Activated gamma-delta T cell (primary cell): ENCODE data around the gene ATP2A3.

Source experiments
- DNase-seq: peaks from one replicate; lab custom pipeline; 2025; lab: John Stamatoyannopoulos, UW

The ATP2A3 gene

DNA sequence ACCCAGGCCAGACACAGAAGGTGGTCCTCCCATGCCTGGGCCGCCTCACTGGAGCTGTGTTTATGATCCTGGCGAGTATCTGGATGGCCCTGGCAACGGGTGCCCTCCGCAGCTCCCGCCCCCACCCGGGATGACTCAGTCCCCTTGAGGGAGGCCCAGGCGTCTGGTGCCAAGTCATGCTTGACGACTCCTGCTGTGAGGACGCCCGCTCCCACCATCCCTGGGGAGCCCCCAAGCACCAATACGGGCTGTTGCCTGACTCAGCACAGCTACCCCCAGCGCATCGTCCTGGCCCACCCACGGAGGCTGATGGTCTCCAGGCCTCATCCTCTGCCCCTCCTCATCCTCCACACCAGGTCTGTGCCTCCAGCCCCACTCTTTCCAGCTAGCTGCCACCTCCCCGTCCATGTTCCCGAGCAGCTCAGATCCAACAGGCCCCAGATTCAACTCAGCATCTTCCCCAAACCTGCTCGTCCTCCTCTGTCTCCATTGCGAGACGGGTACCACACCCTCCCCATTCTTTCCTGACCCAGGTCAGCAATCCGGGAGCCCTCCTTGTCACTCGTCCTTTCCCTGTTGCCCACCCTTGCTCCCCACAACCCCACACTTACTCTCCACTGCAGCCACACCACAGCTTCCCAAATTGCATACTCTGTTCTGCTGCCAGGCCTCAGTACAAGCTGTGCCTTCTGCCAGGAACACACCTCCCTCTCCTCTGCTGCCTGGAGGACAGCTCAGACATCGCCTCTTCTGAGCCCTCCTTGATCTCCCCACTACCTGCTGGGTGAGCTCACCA is 74.0 kb downstream of the ATP2A3 start:
- no peak for DNase-seq

GRCh38 chr17:3889325-3890012 is 74.8 kb downstream of the ATP2A3 start:
- DNase-seq: no peak

- no peak for DNase-seq
These were observed 75.7 kb downstream of the ATP2A3 start for GRCh38 chr17:3888343-3889171.

GRCh38 chr17:3887804-3888203 is 76.4 kb downstream of the ATP2A3 start:
- DNase-seq: no peak

- no peak for DNase-seq
These were observed 76.8 kb downstream of the ATP2A3 start for GRCh38 chr17:3887394-3887793.

- DNase-seq: no peak
These were observed 77.5 kb downstream of the ATP2A3 start for GRCh38 chr17:3886776-3887175.

- no peak for DNase-seq
These were observed 78.3 kb downstream of the ATP2A3 start for GRCh38 chr17:3885970-3886369.

GRCh38 chr17:3885271-3885670 is 79.0 kb downstream of the ATP2A3 start:
- no peak for DNase-seq

- DNase-seq: no peak
These were observed 80.0 kb downstream of the ATP2A3 start for GRCh38 chr17:3884188-3884587.

DNA sequence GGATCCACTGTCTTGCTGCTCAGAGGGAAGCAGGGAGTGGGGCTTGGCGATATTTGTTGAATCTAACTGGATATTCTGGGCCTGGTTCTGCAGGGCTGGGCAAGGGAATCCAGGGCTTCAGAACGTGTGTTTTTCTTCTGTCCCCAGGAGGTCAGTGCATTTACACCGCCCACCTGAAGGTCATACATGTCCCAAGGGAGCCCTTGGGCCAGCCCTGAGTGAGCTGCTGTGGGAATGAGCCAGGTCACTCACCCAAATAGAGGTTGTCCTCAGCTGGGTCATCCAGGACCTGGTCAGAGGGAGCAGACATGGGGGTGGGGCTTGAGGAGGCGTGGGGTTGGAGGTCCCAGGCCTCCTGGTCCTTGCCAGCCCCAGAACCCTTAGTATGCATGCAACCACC is 82.0 kb downstream of the ATP2A3 start:
- no peak for DNase-seq

DNA sequence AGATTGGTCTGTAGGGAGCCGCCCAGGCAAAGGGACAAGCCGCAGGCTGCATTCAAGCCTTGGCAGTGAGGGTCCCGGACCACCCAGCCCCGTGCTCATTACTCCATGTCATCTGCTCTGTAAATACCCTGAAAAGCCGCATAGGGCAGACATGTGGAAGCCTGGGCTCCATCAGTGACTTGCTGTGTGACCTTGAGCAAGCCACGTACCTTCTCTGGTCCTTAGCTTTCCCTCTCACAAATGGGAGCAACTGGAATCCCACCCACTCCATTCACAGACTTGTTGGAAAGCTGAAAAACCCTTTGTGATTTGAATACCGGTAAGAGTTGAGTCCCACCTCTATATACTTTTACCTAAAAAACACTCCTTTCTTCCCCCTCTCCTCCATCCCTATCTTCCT is 83.3 kb downstream of the ATP2A3 start:
- no peak for DNase-seq

- no peak for DNase-seq
These were observed 84.4 kb downstream of the ATP2A3 start for GRCh38 chr17:3879591-3880417.

- no peak for DNase-seq
These were observed 85.1 kb downstream of the ATP2A3 start for GRCh38 chr17:3879186-3879585.

DNA sequence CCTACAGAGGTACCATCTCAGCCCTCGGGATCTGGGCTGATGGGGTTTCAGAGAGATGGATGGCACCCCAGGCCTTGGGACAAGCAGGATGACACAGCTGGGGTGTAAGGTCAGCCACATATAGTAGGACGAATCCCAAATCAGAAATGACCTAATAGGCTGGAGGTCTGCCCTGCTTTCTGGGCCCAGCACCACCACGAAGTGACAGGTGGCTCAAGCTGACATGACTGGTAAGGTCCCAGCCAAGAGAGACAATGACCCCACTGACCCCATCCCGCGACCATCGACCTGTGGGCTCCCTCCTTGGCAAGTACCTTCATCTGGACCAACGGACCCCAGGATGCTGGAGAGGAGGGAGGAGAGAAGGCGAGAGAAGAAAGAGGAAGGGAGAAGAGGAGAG is 87.0 kb downstream of the ATP2A3 start:
- no peak for DNase-seq

GRCh38 chr17:3875317-3875716 is 88.9 kb downstream of the ATP2A3 start:
- DNase-seq: no peak
